Anterior cingulate cortex (tissue), 58 donors: ENCODE measurements around the gene SYK.

Source experiments
- DNase-seq, 58 donors: peaks; one replicate each; lab custom pipeline; 2025; lab: John Stamatoyannopoulos, UW

Gene SYK

GRCh38 chr9:90899287-90899686 is 97.7 kb downstream of the SYK start:
- no peak for DNase-seq

- no peak for DNase-seq
These were observed 98.5 kb downstream of the SYK start for GRCh38 chr9:90900130-90900529.

GRCh38 chr9:90901933-90902332 is 100.3 kb downstream of the SYK start:
- no peak for DNase-seq

GRCh38 chr9:90903766-90904424 is 102.3 kb downstream of the SYK start:
- no peak for DNase-seq

- no peak for DNase-seq
These were observed 103.3 kb downstream of the SYK start for GRCh38 chr9:90904706-90905478.

- no peak for DNase-seq
These were observed 104.2 kb downstream of the SYK start for GRCh38 chr9:90905822-90906221.

- DNase-seq, result no peak
These were observed 104.9 kb downstream of the SYK start for GRCh38 chr9:90906316-90907055.

GRCh38 chr9:90907056-90907445 is 105.4 kb downstream of the SYK start:
- no peak for DNase-seq

- no peak for DNase-seq
These were observed 106.2 kb downstream of the SYK start for GRCh38 chr9:90907790-90908189.

- DNase-seq, result no peak
These were observed 107.6 kb downstream of the SYK start for GRCh38 chr9:90909225-90909624.

GRCh38 chr9:90909747-90910283 is 108.2 kb downstream of the SYK start:
- no peak for DNase-seq

- DNase-seq, result no peak
These were observed 112.6 kb downstream of the SYK start for GRCh38 chr9:90914196-90914595.

GRCh38 chr9:90914868-90915483 is 113.4 kb downstream of the SYK start:
- DNase-seq, result peak in 52 of 58 donors; percentile 5 to 76 (median 44)

- peak in 2 of 58 donors; percentile 5 to 11 for DNase-seq
These were observed 114.1 kb downstream of the SYK start for GRCh38 chr9:90915693-90916092.

- DNase-seq, result no peak
These were observed 114.6 kb downstream of the SYK start for GRCh38 chr9:90916147-90916734.

- peak in 19 of 58 donors; percentile 4 to 67 (median 18) for DNase-seq
These were observed 118.3 kb downstream of the SYK start for GRCh38 chr9:90919883-90920282.

GRCh38 chr9:90921104-90921503 is 119.5 kb downstream of the SYK start:
- peak in 41 of 58 donors; percentile 5 to 80 (median 40) for DNase-seq

- DNase-seq, result no peak
These were observed 120.3 kb downstream of the SYK start for GRCh38 chr9:90921969-90922368.

- no peak for DNase-seq
These were observed 124.1 kb downstream of the SYK start for GRCh38 chr9:90925581-90926257.

- DNase-seq, result no peak
These were observed 125.3 kb downstream of the SYK start for GRCh38 chr9:90926936-90927335.
